Activated CD4-positive, alpha-beta T cell treated with anti-CD3 and anti-CD28 coated beads, Interleukin-2, amount 50 U/mL, for 1 hour (primary cell): Measurements from ENCODE around the gene FMR1.
A peak's percentile ranks its signal among the peaks of the same experiment; 100 is the strongest.

Experiments used
- DNase-seq: peaks from one replicate; pipeline ENCODE4 v3.0.0-alpha.2; 2020

Gene FMR1

GRCh38 chrX:147911192-147912022 lies at the start of gene FMR1:
Gene FMR1 (plus strand): TSS chrX:147911919. CDS start chrX:147912180, 261 bp downstream.
- DNase-seq = peak; percentile 90

DNA sequence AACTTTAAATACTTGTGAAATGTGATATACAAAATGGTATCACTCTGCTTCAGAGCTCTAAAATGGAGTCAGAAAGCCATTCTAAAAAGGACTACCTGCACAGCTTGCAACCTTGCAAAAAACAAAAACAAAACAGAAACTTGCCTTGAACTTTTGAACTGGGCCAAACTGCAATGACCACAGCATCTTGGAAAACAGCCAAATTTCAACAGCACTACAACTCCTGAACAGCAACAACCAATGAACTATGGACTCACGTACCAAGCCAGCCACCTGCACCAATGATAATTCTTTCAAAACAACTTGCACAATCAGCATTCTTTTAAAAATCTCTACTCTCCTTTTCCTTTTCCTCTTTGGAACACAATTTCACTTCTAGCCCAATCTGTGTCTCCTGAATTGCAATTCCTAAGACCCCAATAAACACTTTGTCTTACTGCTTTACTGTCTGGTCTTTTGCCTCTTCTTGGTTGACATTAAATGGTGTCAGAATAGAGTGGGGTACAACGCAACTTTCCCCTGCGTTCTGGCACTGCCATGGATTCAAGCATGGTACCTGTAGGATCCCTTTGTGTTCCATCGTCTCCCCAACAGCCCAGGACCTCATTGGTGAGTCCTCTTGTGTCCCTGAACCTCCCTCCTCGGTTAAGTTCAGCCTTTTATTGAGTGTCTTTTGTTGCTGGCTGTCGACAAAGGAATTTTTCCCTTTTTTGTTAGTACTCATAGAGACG lies 35.7 kb upstream of the FMR1 start:
- DNase-seq = no peak

DNA sequence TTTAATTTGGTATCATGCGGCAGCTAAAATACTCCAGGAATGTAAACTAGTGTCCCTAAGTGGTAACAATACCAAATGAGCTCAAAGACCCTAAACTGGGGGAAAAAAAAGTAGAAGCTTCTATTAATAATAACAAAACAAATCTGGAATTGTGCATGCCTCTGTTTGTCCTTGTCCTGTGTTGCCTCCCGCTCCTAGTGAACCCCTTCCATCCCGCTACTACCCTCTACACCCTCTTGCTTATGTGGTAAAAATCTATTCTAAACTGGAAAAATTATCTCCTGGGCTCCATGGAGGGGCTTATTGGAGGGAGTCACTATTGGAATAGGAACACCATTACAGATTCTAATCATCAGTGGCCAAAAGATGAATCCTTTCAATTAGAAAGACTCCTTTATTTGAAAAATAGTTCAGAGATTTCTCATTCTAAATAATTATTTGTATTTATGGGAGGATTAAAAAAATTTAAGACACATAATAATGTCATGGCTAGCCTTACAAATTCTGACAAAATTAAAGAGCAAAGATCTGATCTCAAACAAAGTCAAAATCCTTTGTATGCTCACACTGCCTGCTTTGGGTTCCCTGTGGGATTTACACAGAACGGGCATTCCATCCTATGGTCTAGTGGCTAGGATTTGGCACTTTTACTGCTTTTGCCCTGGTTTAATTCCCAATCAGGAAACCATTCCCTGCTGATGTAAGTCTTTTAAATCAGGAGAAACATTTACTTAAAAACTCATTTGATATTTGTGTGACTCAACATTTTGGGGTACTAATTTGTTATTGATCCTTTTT lies 34.7 kb upstream of the FMR1 start:
- no peak for DNase-seq

- no peak for DNase-seq
Observed at GRCh38 chrX:147877726-147878125, 34.0 kb upstream of the FMR1 start.

- DNase-seq = no peak
Observed at GRCh38 chrX:147884958-147885357, 26.8 kb upstream of the FMR1 start.

DNA sequence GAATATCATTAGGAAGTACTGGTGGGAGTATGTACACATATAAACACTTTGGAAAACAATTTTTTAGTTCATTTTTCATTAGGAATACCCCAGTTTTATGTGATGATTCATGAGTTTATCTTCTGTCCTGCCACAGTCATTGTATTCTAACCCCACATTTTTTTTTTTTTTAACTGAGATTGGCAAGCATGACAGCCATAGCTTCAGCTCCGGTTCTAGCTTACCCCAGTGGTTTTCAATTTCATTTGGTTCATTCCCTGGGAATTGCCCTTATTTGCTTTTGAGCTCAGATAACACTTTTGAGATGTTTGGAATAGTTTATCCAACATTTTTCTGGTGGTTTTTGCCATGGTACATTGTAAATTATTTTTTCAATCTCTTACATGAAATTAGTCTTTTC lies 21.0 kb upstream of the FMR1 start:
- DNase-seq = no peak

- DNase-seq = no peak
Observed at GRCh38 chrX:147891896-147892295, 19.8 kb upstream of the FMR1 start.

- no peak for DNase-seq
Observed at GRCh38 chrX:147893741-147894140, 18.0 kb upstream of the FMR1 start.

GRCh38 chrX:147894366-147894963 lies 17.3 kb upstream of the FMR1 start:
- no peak for DNase-seq

GRCh38 chrX:147897117-147897516 lies 14.6 kb upstream of the FMR1 start:
- DNase-seq = no peak

DNA sequence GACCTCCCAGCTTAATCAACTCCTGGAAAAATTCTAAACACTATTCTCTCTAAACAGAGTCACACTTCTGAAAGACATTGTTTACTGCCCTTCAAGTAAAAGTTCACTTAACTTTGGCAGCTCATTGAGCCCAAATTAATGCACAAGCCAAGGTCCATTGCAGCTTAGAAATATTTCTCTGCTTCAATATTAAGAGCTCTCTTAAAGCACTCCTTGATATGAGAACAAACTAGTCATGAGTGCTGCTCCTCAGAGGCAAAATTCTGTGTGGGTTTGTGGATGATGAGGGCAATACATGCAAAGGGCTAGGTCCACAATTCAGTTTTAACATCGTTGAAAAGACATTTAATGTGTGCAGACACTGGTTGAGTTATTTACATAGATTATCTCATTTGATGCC lies 12.8 kb upstream of the FMR1 start:
- no peak for DNase-seq

GRCh38 chrX:147899379-147900114 lies 12.2 kb upstream of the FMR1 start:
- DNase-seq = no peak

GRCh38 chrX:147900349-147900748 lies 11.4 kb upstream of the FMR1 start:
- no peak for DNase-seq

DNA sequence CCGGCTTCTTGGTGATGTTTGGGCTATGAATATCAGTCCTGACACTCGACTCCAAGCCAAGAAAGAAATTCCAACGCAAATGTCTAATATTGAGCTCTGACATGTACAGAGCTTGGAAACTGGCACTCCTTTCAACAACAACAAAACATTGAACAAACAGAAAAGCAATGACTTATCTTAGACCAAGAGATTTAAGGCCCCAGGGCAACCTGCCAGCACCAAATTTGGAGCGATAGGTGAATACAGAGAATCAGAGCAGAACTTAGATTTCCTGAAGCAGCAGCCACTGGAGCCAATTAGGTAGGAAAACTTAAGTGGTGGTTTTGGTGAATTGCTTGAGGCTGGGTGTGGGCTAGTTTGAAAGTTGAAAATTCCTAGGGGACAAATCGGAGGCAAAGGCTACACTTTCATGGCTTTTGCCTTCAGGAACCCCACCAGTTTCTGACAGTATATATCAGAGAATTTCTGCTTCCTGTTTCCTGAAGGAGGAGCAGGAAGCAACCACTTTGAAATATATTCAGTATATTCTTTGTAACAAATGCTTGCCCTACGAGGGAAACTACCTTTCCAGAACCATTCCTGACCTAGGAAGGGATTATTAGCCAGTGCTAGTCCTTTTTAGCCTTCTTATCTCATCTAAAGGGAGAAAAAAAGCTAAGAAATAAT lies 10.1 kb upstream of the FMR1 start:
- DNase-seq = no peak

DNA sequence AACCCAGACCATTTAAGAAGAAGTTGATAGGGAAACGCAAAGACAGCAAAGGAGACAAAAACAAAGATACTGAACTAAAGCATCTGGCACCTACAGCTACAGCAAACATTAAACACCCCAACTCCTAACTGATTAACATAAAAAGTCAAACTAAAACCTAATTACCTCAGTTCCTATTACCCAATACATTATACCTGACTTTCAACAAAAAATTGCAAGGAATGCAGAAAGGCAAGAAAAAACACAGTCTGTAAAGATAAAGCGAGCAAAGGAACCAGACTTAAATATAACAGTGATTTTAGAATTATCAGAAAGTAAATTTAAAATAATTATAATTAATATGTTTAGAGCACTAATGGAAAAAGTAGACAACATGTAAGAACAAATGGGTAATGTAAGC lies 9.4 kb upstream of the FMR1 start:
- no peak for DNase-seq

DNA sequence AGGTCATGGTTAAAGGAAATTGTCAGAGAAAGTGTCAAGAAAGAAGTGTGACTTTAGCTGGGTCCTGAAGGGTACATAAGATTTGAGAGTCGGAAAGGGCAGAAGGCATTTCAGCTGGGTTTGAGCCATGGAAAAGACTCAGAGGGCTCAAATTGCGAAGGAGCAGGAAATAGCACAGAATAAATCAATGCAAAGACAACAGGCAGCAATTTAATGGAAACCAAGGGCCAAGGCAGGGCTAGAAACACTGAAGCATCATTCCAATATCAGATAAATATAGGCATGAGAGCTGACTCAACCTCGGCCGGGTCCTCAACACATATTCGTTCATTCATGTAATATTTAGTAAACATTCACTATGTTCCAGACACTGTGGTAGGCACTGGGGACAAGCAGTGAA lies 3.6 kb upstream of the FMR1 start:
- no peak for DNase-seq

GRCh38 chrX:147910607-147911006 lies 1.1 kb upstream of the FMR1 start:
- DNase-seq = no peak

GRCh38 chrX:147912093-147912801 lies 528 bp downstream of the FMR1 start:
- no peak for DNase-seq

DNA sequence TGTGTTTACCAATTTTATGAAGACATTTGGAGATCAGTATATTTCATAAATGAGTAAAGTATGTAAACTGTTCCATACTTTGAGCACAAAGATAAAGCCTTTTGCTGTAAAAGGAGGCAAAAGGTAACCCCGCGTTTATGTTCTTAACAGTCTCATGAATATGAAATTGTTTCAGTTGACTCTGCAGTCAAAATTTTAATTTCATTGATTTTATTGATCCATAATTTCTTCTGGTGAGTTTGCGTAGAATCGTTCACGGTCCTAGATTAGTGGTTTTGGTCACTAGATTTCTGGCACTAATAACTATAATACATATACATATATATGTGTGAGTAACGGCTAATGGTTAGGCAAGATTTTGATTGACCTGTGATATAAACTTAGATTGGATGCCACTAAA lies 1.9 kb downstream of the FMR1 start:
- no peak for DNase-seq

GRCh38 chrX:147914591-147914990 lies 2.9 kb downstream of the FMR1 start:
- DNase-seq = no peak

DNA sequence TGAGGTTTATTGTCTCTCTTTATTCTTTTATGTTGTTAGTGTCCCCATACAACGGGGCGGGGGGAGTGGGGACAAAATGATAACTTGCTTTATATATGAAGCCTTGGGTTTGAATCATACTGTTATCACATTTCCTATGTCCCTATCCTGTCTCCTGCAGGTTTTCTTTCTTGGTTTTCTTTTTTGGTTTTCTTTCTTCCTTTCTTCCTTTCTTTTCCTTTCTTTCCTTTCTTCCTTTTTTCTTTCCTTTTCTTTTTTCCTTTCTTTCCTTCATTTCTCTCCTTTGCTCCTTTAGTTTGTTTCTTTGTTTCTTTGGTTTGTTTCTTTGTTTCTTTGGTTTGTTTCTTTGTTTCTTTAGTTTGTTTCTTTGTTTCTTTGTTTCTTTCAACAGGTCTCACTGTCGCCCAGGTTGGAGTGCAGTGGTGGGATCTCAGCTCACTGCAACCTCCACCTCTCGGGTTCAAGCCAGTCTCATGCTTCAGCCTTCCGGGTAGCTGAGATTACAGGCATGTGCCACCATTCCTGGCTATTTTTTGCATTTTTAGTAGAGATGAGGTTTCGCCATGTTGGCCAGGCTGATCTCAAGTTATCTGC lies 4.8 kb downstream of the FMR1 start:
- no peak for DNase-seq
